Lower leg skin (tissue), 3 donors: ENCODE measurements around the gene TRAPPC14.

Source experiments
- CTCF ChIP-seq, 3 donors: fragments of 450-650 bp; IDR thresholded peaks; one replicate each; pipeline ENCODE4 v1.5.1; 2016; ENCODE audit warnings: antibody characterized with exemption in 3 of 3, mild to moderate bottlenecking in 3 of 3, moderate library complexity in 2 of 3
- POLR2A ChIP-seq, 2 donors: fragments of 450-650 bp; IDR thresholded peaks; one replicate each; pipeline ENCODE4 v1.6.1; 2016 to 2017; ENCODE audit warnings: antibody characterized with exemption in 2 of 2, mild to moderate bottlenecking in 1 of 2, moderate library complexity in 1 of 2

- TF ChIP-seq CTCF (IDR thresholded peaks at IDR 0.05) (no peak), POLR2A (IDR thresholded peaks at IDR 0.05) (no peak)
These were observed 3.7 kb downstream of the TRAPPC14 start for GRCh38 chr7:100154651-100155491.
